CD14-positive monocyte (primary cell): ENCODE results near the gene AGPAT2. TPM values are rescaled to one million over a fixed set of nuclear protein-coding genes. Genes with fewer than 3 reads are reported as not detected.

Experiments used
- DNase-seq, 3 donors: peaks; one replicate each; pipeline ENCODE4 v3.0.0-alpha.2; 2011 to 2022
- H2AFZ ChIP-seq: 2 replicates; pipeline ENCODE4 v1.6.0; 2012; ENCODE audit warnings: mild to moderate bottlenecking, low read depth, low read length, inconsistent platforms; ENCODE audit not compliant: insufficient read depth, poor library complexity, severe bottlenecking
- H3K27ac ChIP-seq, 2 donors: 1 replicate in 1 of 2; 2 replicates in 1 of 2; pipeline ENCODE4 v1.5.1; 2012 to 2013; ENCODE audit warnings: low read length in 2 of 2, control low read depth in 1 of 2, inconsistent platforms in 1 of 2, low read depth in 1 of 2, mild to moderate bottlenecking in 1 of 2
- H3K27me3 ChIP-seq, 2 donors: one replicate each; pipeline versions ENCODE4 v1.6.0 to v1.6.1; 2011 to 2013; ENCODE audit warnings: low read length in 2 of 2; ENCODE audit not compliant: control insufficient read depth in 2 of 2, insufficient read depth in 2 of 2
- H3K36me3 ChIP-seq, 2 donors: replicated peaks in 1 of 2; 1 replicate in 1 of 2; 2 replicates in 1 of 2; pipeline versions ENCODE4 v1.5.1 to v1.6.1; 2012 to 2013; ENCODE audit warnings: low read length in 2 of 2, control low read depth in 1 of 2, inconsistent platforms in 1 of 2, mild to moderate bottlenecking in 1 of 2; ENCODE audit not compliant: insufficient read depth in 2 of 2, control insufficient read depth in 1 of 2
- H3K4me1 ChIP-seq, 2 donors: 1 replicate in 1 of 2; 2 replicates in 1 of 2; pipeline versions ENCODE4 v1.5.1 to v1.6.1; 2012 to 2013; ENCODE audit warnings: low read length in 2 of 2, control low read depth in 1 of 2, inconsistent platforms in 1 of 2, mild to moderate bottlenecking in 1 of 2, moderate library complexity in 1 of 2; ENCODE audit not compliant: insufficient read depth in 2 of 2, control insufficient read depth in 1 of 2
- H3K4me2 ChIP-seq: replicated peaks from 2 replicates; pipeline ENCODE3; 2012; ENCODE audit warnings: low read length, moderate library complexity, mild to moderate bottlenecking; ENCODE audit not compliant: poor library complexity, severe bottlenecking; ENCODE audit errors: extremely low read depth
- H3K4me3 ChIP-seq, 3 experiments: fragments of 200-600 bp in 1 of 3; sonication (generic) in 1 of 3; replicated peaks in 1 of 3; 1 replicate in 2 of 3; 2 replicates in 1 of 3; pipeline ENCODE4 v1.5.1; 2011 to 2013; ENCODE audit warnings: low read length in 3 of 3, mild to moderate bottlenecking in 3 of 3, control low read depth in 2 of 3, low read depth in 2 of 3, inconsistent platforms in 1 of 3, moderate library complexity in 1 of 3
- H3K79me2 ChIP-seq: 2 replicates; pipeline ENCODE4 v1.6.0; 2012; ENCODE audit warnings: mild to moderate bottlenecking, control low read depth, inconsistent platforms, low read length, moderate library complexity; ENCODE audit not compliant: insufficient read depth
- H3K9ac ChIP-seq: 2 replicates; pipeline ENCODE4 v1.6.0; 2017; ENCODE audit warnings: low read length, mild to moderate bottlenecking; ENCODE audit not compliant: insufficient read depth, poor library complexity, severe bottlenecking
- H3K9me3 ChIP-seq, 2 donors: replicated peaks in 1 of 2; 1 replicate in 1 of 2; 2 replicates in 1 of 2; pipeline versions ENCODE4 v1.5.1 to v1.6.1; 2012 to 2013; ENCODE audit warnings: low read length in 2 of 2, control low read depth in 1 of 2; ENCODE audit not compliant: control insufficient read depth in 1 of 2, insufficient read depth in 1 of 2
- H4K20me1 ChIP-seq: 2 replicates; pipeline ENCODE4 v1.6.0; 2012; ENCODE audit warnings: mild to moderate bottlenecking, low read length, control low read depth, moderate library complexity; ENCODE audit not compliant: insufficient read depth
- H3K27ac Mint-ChIP-seq, 7 donors: one replicate each; pipeline ENCODE4 v1.8.0; 2020; ENCODE audit warnings: mild to moderate bottlenecking in 7 of 7, mixed read lengths in 7 of 7, moderate library complexity in 6 of 7, inconsistent platforms in 2 of 7
- H3K27me3 Mint-ChIP-seq, 3 donors: one replicate each; pipeline ENCODE4 v1.8.0; 2021 to 2022; ENCODE audit warnings: low read depth in 3 of 3, mild to moderate bottlenecking in 3 of 3, mixed read lengths in 3 of 3, moderate library complexity in 3 of 3, inconsistent platforms in 1 of 3
- H3K36me3 Mint-ChIP-seq, 2 donors: one replicate each; pipeline ENCODE4 v1.8.0; 2020; ENCODE audit warnings: mixed read lengths in 2 of 2, inconsistent platforms in 1 of 2, mild to moderate bottlenecking in 1 of 2
- H3K4me1 Mint-ChIP-seq: one replicate; pipeline ENCODE4 v1.8.0; 2020; ENCODE audit warnings: mild to moderate bottlenecking, mixed read lengths
- H3K4me3 Mint-ChIP-seq, 2 donors: one replicate each; pipeline ENCODE4 v1.8.0; 2020; ENCODE audit warnings: mild to moderate bottlenecking in 2 of 2, mixed read lengths in 2 of 2, moderate library complexity in 1 of 2
- H3K9me3 Mint-ChIP-seq, 7 donors: one replicate each; pipeline ENCODE4 v1.8.0; 2020 to 2022; ENCODE audit warnings: mixed read lengths in 7 of 7, mild to moderate bottlenecking in 6 of 7, moderate library complexity in 6 of 7, inconsistent platforms in 2 of 7
- CTCF ChIP-seq: fragments of 200-600 bp; IDR thresholded peaks from one replicate; pipeline ENCODE4 v1.8.0; 2022; ENCODE audit warnings: antibody characterized with exemption, mild to moderate bottlenecking
- WGBS: methylation state at CpG from one replicate; pipeline ENCODE4 v1.1.5; 2013; ENCODE audit warnings: missing lambda C conversion rate; ENCODE audit not compliant: insufficient coverage; 5-methylcytosine and 5-hydroxymethylcytosine counted together
- intact Hi-C, 2 donors: fragments of 100-400 bp; cut with micrococcal nuclease; formaldehyde crosslinking; loops; one replicate each; pipeline versions ENCODE4 v1.15.0 to v1.15.1; 2023
- polyA plus RNA-seq, 3 donors: library from polyadenylated mRNA; depleted of rRNA in 1 of 3; unstranded in 2 of 3; stranded (reverse) in 1 of 3; fragments of 300-500 nt in 2 of 3; fragments of >200 nt in 1 of 3; fragmentation: Illumina TruSeq in 2 of 3; gene quantifications; 1 replicate in 2 of 3; 2 replicates in 1 of 3; pipeline ENCODE4 v1.2.3, GENCODE V29; 2012 to 2021

AGPAT2 gene
- polyA plus RNA-seq, 3 donors: 80.1 to 139 (median 116) TPM

GRCh38 chr9:136630662-136630992 lies 56.6 kb downstream of the AGPAT2 start:
- DNase-seq: no peak
- intact Hi-C loops: no loop called here
- H3K27me3 Mint-ChIP-seq: peaks cover 28 to 32% (median 29%) of the 10 kb centered on the region in 3 donors
- Histone ChIP-seq H4K20me1 (no peaks in the 10 kb centered on the region), H3K9me3 (no peaks in the 10 kb centered on the region), H3K4me2 (no peak overlapping the region), H3K4me3 (no peak overlapping the region), H3K36me3 (no peaks in the 10 kb centered on the region), H3K9ac (no peak overlapping the region), H2AFZ (no peak overlapping the region), H3K4me1 (peaks cover 6 to 25% of the 10 kb centered on the region in 2 donors), H3K27ac (no peak overlapping the region), H3K27me3 (peaks cover 0 to 25% of the 10 kb centered on the region in 2 donors), H3K79me2 (no peaks in the 10 kb centered on the region)
- no peak overlapping the region for H3K4me3 Mint-ChIP-seq
- WGBS: 70% methylated on average over 11 of the region's 12 CpGs
- TF ChIP-seq CTCF: no peak
- H3K4me1 Mint-ChIP-seq: peaks cover 6% of the 10 kb centered on the region
- H3K27ac Mint-ChIP-seq: no peak overlapping the region
- H3K36me3 Mint-ChIP-seq: peaks cover 0 to 5% of the 10 kb centered on the region in 2 donors
- H3K9me3 Mint-ChIP-seq: peaks cover 0 to 5% (median 0%) of the 10 kb centered on the region in 7 donors

- no peak overlapping the region for H3K4me2 ChIP-seq
These were observed 57.2 kb downstream of the AGPAT2 start for GRCh38 chr9:136629879-136630661.

More at GRCh38 chr9:136629879-136630661, 57.2 kb downstream of the AGPAT2 start:
- Histone ChIP-seq H3K27me3 (peaks cover 0 to 25% of the 10 kb centered on the region in 2 donors), H4K20me1 (no peaks in the 10 kb centered on the region), H3K27ac (no peak overlapping the region), H3K9ac (no peak overlapping the region), H2AFZ (no peak overlapping the region), H3K9me3 (no peaks in the 10 kb centered on the region), H3K4me3 (no peak overlapping the region), H3K36me3 (no peaks in the 10 kb centered on the region), H3K79me2 (no peaks in the 10 kb centered on the region), H3K4me1 (peaks cover 12 to 30% of the 10 kb centered on the region in 2 donors)
- Mint-ChIP-seq H3K4me3 (peak overlapping the region in 1 of 2 donors; percentile 42), H3K27me3 (peaks cover 29 to 30% (median 29%) of the 10 kb centered on the region in 3 donors), H3K9me3 (peaks cover 0 to 5% (median 0%) of the 10 kb centered on the region in 7 donors), H3K4me1 (peaks cover 12% of the 10 kb centered on the region), H3K36me3 (peaks cover 0 to 5% of the 10 kb centered on the region in 2 donors), H3K27ac (peak overlapping the region in 3 of 7 donors; percentile 7 to 58 (median 28))
- peak; percentile 63 for TF ChIP-seq CTCF
- intact Hi-C loops: loop anchor here in 1 of 2 donors (5.0 kb wide), 1 partner anchor 98 kb away; no protein-coding TSS in a partner anchor
- peak; percentile 53 to 65 (median 65) for DNase-seq
- WGBS: 25% methylated on average over 7 of the region's 19 CpGs
